HEK293 (cell line): Measurements from ENCODE around the gene CENPP.

Experiments
- CTCF ChIP-seq: fragments of 450-650 bp; formaldehyde crosslinking; IDR thresholded peaks from 2 replicates; pipeline ENCODE4 v1.5.1; 2016; ENCODE audit warnings: missing biosample characterization, missing genetic modification characterization
- GLI4 ChIP-seq: fragments of 450-650 bp; formaldehyde crosslinking; IDR thresholded peaks from 2 replicates; pipeline ENCODE4 v1.5.1; 2016; ENCODE audit warnings: missing biosample characterization, missing genetic modification characterization
- REST ChIP-seq: fragments of 450-650 bp; formaldehyde crosslinking; IDR thresholded peaks from 2 replicates; pipeline ENCODE4 v1.5.1; 2016; ENCODE audit warnings: missing biosample characterization, missing genetic modification characterization
- ZBTB20 ChIP-seq: fragments of 450-650 bp; formaldehyde crosslinking; IDR thresholded peaks from 2 replicates; pipeline ENCODE4 v1.5.1; 2016; ENCODE audit warnings: missing biosample characterization, missing genetic modification characterization
- ZNF114 ChIP-seq: fragments of 450-650 bp; formaldehyde crosslinking; IDR thresholded peaks from 2 replicates; pipeline ENCODE4 v1.5.0; 2017; ENCODE audit warnings: missing biosample characterization, missing genetic modification characterization
- ZNF133 ChIP-seq: fragments of 450-650 bp; formaldehyde crosslinking; IDR thresholded peaks from 2 replicates; pipeline ENCODE4 v1.5.1; 2016; ENCODE audit warnings: missing biosample characterization, missing genetic modification characterization
- ZNF19 ChIP-seq: fragments of 450-650 bp; formaldehyde crosslinking; IDR thresholded peaks from 2 replicates; pipeline ENCODE4; 2016; ENCODE audit warnings: missing biosample characterization, missing genetic modification characterization, low read depth
- ZNF24 ChIP-seq: fragments of 450-650 bp; formaldehyde crosslinking; IDR thresholded peaks from 2 replicates; pipeline ENCODE4 v1.5.1; 2016; ENCODE audit warnings: missing biosample characterization, missing genetic modification characterization
- ZNF350 ChIP-seq: fragments of 450-650 bp; formaldehyde crosslinking; IDR thresholded peaks from 2 replicates; pipeline ENCODE4 v1.5.0; 2017; ENCODE audit warnings: missing biosample characterization, mild to moderate bottlenecking, missing genetic modification characterization
- ZNF530 ChIP-seq: fragments of 450-650 bp; formaldehyde crosslinking; IDR thresholded peaks from 2 replicates; pipeline ENCODE4 v1.5.1; 2016; ENCODE audit warnings: low read depth, missing biosample characterization, missing genetic modification characterization
- ZNF830 ChIP-seq: fragments of 450-650 bp; IDR thresholded peaks from 2 replicates; pipeline ENCODE4 v1.5.0; 2018; ENCODE audit warnings: missing biosample characterization, missing genetic modification characterization, low read depth, mild to moderate bottlenecking, moderate library complexity
- ZNF843 ChIP-seq: fragments of 450-650 bp; formaldehyde crosslinking; IDR thresholded peaks from 2 replicates; pipeline ENCODE4 v1.5.1; 2016; ENCODE audit warnings: missing biosample characterization, missing genetic modification characterization
- TF ChIP-seq, protein P1 (sequence below): fragments of 450-650 bp; formaldehyde crosslinking; IDR thresholded peaks from 2 replicates; pipeline ENCODE4 v1.5.1; 2017; ENCODE audit warnings: missing biosample characterization, missing genetic modification characterization
- TF ChIP-seq, protein P2 (sequence below): fragments of 450-650 bp; formaldehyde crosslinking; optimal IDR thresholded peaks from 2 replicates; pipeline ENCODE3; 2016; ENCODE audit warnings: missing biosample characterization, mild to moderate bottlenecking, missing genetic modification characterization

DNA sequence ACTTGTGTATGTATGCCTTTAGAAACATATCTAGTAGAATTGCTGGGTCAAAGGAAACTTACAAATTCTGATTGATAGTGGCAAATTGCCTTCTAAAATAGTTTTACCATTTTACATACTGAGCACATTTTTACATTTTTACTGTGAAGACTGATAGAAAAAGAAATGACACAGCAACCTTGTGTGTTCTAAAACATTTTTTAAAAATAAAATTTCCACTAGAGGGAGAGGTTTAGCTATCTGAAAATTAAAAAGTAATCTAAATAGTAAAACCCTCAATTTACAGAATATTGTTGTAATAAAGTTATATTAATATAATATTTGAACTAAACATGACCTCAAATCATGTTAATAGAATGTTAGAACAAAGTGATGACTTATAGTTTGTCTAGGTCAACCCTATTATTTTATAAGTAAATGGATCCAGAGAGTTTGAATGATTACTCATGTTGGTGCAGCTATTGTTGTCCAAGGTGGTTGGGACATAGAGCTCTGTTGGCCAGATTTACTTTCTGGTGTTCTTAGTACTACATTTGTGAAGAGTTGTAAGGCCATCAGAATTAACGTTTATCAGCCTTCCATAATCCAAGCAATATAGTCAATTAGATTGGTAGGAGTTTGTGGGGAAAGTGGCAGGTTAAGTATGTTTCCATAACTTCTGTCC, 17.2 kb downstream of the CENPP start:
- TF ChIP-seq ZBTB20 (tag by site-specific recombination) (no peak), ZNF133 (tag by site-specific recombination) (no peak), CTCF (tag by site-specific recombination) (no peak), ZNF114 (tag by site-specific recombination) (no peak), ZNF350 (no peak), GLI4 (tag by site-specific recombination) (no peak), REST (tag by site-specific recombination) (no peak), ZNF843 (tag by site-specific recombination) (no peak), ZNF530 (tag by site-specific recombination) (no peak), ZNF830 (tag by site-specific recombination) (no peak), ZNF19 (tag by site-specific recombination) (no peak), ZNF24 (no peak)
- TF ChIP-seq, protein P1, sequence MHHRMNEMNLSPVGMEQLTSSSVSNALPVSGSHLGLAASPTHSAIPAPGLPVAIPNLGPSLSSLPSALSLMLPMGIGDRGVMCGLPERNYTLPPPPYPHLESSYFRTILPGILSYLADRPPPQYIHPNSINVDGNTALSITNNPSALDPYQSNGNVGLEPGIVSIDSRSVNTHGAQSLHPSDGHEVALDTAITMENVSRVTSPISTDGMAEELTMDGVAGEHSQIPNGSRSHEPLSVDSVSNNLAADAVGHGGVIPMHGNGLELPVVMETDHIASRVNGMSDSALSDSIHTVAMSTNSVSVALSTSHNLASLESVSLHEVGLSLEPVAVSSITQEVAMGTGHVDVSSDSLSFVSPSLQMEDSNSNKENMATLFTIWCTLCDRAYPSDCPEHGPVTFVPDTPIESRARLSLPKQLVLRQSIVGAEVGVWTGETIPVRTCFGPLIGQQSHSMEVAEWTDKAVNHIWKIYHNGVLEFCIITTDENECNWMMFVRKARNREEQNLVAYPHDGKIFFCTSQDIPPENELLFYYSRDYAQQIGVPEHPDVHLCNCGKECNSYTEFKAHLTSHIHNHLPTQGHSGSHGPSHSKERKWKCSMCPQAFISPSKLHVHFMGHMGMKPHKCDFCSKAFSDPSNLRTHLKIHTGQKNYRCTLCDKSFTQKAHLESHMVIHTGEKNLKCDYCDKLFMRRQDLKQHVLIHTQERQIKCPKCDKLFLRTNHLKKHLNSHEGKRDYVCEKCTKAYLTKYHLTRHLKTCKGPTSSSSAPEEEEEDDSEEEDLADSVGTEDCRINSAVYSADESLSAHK = no peak
- TF ChIP-seq, protein P2, sequence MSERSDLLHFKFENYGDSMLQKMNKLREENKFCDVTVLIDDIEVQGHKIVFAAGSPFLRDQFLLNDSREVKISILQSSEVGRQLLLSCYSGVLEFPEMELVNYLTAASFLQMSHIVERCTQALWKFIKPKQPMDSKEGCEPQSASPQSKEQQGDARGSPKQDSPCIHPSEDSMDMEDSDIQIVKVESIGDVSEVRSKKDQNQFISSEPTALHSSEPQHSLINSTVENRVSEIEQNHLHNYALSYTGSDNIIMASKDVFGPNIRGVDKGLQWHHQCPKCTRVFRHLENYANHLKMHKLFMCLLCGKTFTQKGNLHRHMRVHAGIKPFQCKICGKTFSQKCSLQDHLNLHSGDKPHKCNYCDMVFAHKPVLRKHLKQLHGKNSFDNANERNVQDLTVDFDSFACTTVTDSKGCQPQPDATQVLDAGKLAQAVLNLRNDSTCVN = no peak
